B cell (primary cell): Measurements from ENCODE around the gene LSS. TPM values are rescaled to one million over a fixed set of nuclear protein-coding genes. Genes with fewer than 3 reads are reported as not detected.

Experiments
- ATAC-seq: fragments of 200-7000 bp; cut with Tn5 transposase; one replicate; pipeline ENCODE4 v1.10.0; 2021; ENCODE audit warnings: low read depth, mild to moderate bottlenecking, moderate number of reproducible peaks, moderate library complexity
- CTCF ChIA-PET: fragments of 350-600 bp; sonication (Branson Sonifier 250); formaldehyde crosslinking; loops from one replicate; lab custom pipeline; 2021; ENCODE audit warnings: antibody characterized with exemption, inconsistent platforms; lab: Charles Lee
- POLR2A ChIA-PET: fragments of 350-600 bp; sonication (Branson Sonifier 250); formaldehyde crosslinking; loops from one replicate; lab custom pipeline; 2021; ENCODE audit warnings: antibody characterized with exemption; lab: Charles Lee
- DNase-seq: peaks from one replicate; pipeline ENCODE4 v3.0.0; 2013
- H2AFZ ChIP-seq: 2 replicates; pipeline ENCODE4 v1.6.1; 2012; ENCODE audit warnings: mild to moderate bottlenecking, low read depth, low read length; ENCODE audit not compliant: insufficient read depth, poor library complexity, severe bottlenecking
- H3K27ac ChIP-seq, 2 donors: 1 replicate in 1 of 2; 2 replicates in 1 of 2; pipeline ENCODE4 v1.5.1; 2012 to 2013; ENCODE audit warnings: low read length in 2 of 2, mild to moderate bottlenecking in 2 of 2, moderate library complexity in 1 of 2
- H3K27me3 ChIP-seq, 4 experiments: fragments of 200-600 bp in 1 of 4; sonication (generic) in 1 of 4; replicated peaks in 1 of 4; 1 replicate in 2 of 4; 2 replicates in 2 of 4; pipeline versions ENCODE4 v1.6.1 to v1.7.0; 2013 to 2016; ENCODE audit warnings: low read length in 3 of 4, mild to moderate bottlenecking in 2 of 4, mixed read lengths in 1 of 4, moderate library complexity in 1 of 4; ENCODE audit not compliant: insufficient read depth in 4 of 4, control insufficient read depth in 3 of 4; ENCODE audit errors: control extremely low read depth in 1 of 4
- H3K36me3 ChIP-seq, 2 experiments: replicated peaks in 1 of 2; 1 replicate in 1 of 2; 2 replicates in 1 of 2; pipeline versions ENCODE4 v1.6.1 to v1.7.1; 2013; ENCODE audit warnings: low read length in 1 of 2; ENCODE audit not compliant: insufficient read depth in 2 of 2, control insufficient read depth in 1 of 2; ENCODE audit errors: control extremely low read depth in 1 of 2, extremely low read depth in 1 of 2
- H3K4me1 ChIP-seq, 2 donors: fragments of 200-600 bp in 1 of 2; sonication (generic) in 1 of 2; 1 replicate in 1 of 2; 2 replicates in 1 of 2; pipeline versions ENCODE4 v1.5.1 to v1.6.1; 2013 to 2017; ENCODE audit warnings: low read length in 2 of 2; ENCODE audit not compliant: control insufficient read depth in 2 of 2, insufficient read depth in 2 of 2
- H3K4me2 ChIP-seq: replicated peaks from 2 replicates; pipeline ENCODE3; 2012; ENCODE audit warnings: mild to moderate bottlenecking, low read depth, low read length; ENCODE audit not compliant: poor library complexity, severe bottlenecking
- H3K4me3 ChIP-seq, 5 experiments: fragments of 200-600 bp in 1 of 5; sonication (generic) in 1 of 5; 1 replicate in 3 of 5; 2 replicates in 2 of 5; pipeline versions ENCODE4 v1.5.1 to v1.7.0; 2011 to 2016; ENCODE audit warnings: low read length in 4 of 5, mild to moderate bottlenecking in 4 of 5, low read depth in 2 of 5, control low read depth in 1 of 5, moderate library complexity in 1 of 5; ENCODE audit not compliant: insufficient read depth in 1 of 5; ENCODE audit errors: control extremely low read depth in 1 of 5, extremely low read depth in 1 of 5
- H3K79me2 ChIP-seq: fragments of 200-600 bp; sonication (generic); one replicate; pipeline ENCODE4 v1.6.0; 2016; ENCODE audit warnings: low read length; ENCODE audit not compliant: control insufficient read depth, insufficient read depth
- H3K9ac ChIP-seq: fragments of 200-600 bp; sonication (generic); 2 replicates; pipeline ENCODE4 v1.6.1; 2017; ENCODE audit warnings: mild to moderate bottlenecking, low read length, moderate library complexity
- H3K9me3 ChIP-seq, 3 donors: one replicate each; pipeline versions ENCODE4 v1.6.1 to v1.7.1; 2013; ENCODE audit warnings: low read length in 2 of 3; ENCODE audit not compliant: control insufficient read depth in 2 of 3, insufficient read depth in 1 of 3; ENCODE audit errors: control extremely low read depth in 1 of 3
- H4K20me1 ChIP-seq: 2 replicates; pipeline ENCODE4 v1.6.0; 2012; ENCODE audit warnings: mild to moderate bottlenecking, low read length; ENCODE audit not compliant: insufficient read depth, control insufficient read depth, poor library complexity, severe bottlenecking
- H3K27ac Mint-ChIP-seq: one replicate; pipeline ENCODE4 v1.8.0; 2021; ENCODE audit warnings: mixed read lengths
- H3K27me3 Mint-ChIP-seq: one replicate; pipeline ENCODE4 v1.8.0; 2021; ENCODE audit warnings: mixed read lengths
- H3K4me1 Mint-ChIP-seq: one replicate; pipeline ENCODE4 v1.8.0; 2021; ENCODE audit warnings: mixed read lengths
- H3K4me3 Mint-ChIP-seq: one replicate; pipeline ENCODE4 v1.8.0; 2021; ENCODE audit warnings: mixed read lengths
- H3K9me3 Mint-ChIP-seq: one replicate; pipeline ENCODE4 v1.8.0; 2022; ENCODE audit warnings: mixed read lengths; ENCODE audit not compliant: insufficient read depth
- EZH2 ChIP-seq: IDR thresholded peaks from 2 replicates; pipeline ENCODE4 v1.6.1; 2012; ENCODE audit warnings: borderline replicate concordance, low read depth, mild to moderate bottlenecking, moderate library complexity, low read length; ENCODE audit not compliant: insufficient read depth, poor library complexity, severe bottlenecking
- WGBS: methylation state at CpG from one replicate; pipeline ENCODE4 v1.1.5; 2013; ENCODE audit warnings: missing lambda C conversion rate; ENCODE audit not compliant: insufficient coverage; 5-methylcytosine and 5-hydroxymethylcytosine counted together
- intact Hi-C: fragments of 100-400 bp; cut with micrococcal nuclease; formaldehyde crosslinking; loops from one replicate; pipeline ENCODE4 v1.10.0; 2022
- polyA plus RNA-seq: library from polyadenylated mRNA; depleted of rRNA; stranded (reverse); fragments of >200 nt; gene quantifications from 2 replicates; pipeline ENCODE4 v1.2.3, GENCODE V29; 2012
- total RNA-seq, 2 donors: library from RNA; stranded (reverse); fragments of 120-200 nt in 1 of 2; gene quantifications; 1 replicate in 1 of 2; 2 replicates in 1 of 2; pipeline versions ENCODE4 v1.2.3 to v1.2.4, GENCODE V29; 2013 to 2022
- TF ChIP-seq, protein P1 (sequence below): fragments of 200-600 bp; IDR thresholded peaks from one replicate; pipeline ENCODE4 v1.8.0; 2022; ENCODE audit warnings: antibody characterized with exemption, mild to moderate bottlenecking

The LSS gene
- total and polyA plus RNA-seq, 2 donors (not counting 1 experiment from before 2014, with no cell fraction given), result 30.2 to 58.1 TPM

DNA sequence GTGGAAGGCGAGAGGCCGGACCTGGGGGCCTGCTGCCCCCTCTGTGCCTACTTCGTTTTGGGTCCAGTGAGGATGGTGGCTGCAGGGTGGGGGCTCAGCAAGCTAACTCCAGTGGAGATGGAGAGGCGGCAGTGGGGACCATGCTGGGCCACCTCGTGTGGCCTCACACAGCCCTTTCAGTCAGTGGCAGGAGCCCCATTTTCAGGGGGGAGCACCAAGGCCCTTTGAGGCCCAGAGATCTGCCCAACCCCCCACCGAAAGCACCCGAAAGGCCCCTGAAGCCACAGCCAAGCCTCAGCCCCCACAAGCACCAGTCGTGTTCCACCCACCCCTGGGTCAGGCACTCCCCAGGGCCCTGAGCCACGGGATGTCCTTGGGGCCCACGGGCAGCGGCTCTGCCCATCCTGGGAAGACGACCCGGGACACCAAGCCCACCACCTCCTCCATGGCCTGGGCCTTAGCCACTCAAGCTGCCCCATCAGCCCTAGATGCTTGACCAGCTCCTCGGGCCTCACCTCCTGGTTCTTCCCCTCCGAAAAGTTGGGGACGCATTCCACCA is 73.5 kb downstream of the LSS start:
- no peaks in the 10 kb centered on the region for H3K4me1 Mint-ChIP-seq
- DNase-seq (no peak), ATAC-seq (no peak)
- H3K9me3 Mint-ChIP-seq, result no peaks in the 10 kb centered on the region
- no peak overlapping the region for H3K27ac ChIP-seq
- no peak overlapping the region for H3K4me3 Mint-ChIP-seq
- H3K27me3 Mint-ChIP-seq, result no peaks in the 10 kb centered on the region
- H3K36me3 ChIP-seq, result no peaks in the 10 kb centered on the region
- no peaks in the 10 kb centered on the region for H3K79me2 ChIP-seq
- no peak overlapping the region for H3K4me2 ChIP-seq
- H3K9me3 ChIP-seq, result no peaks in the 10 kb centered on the region
- no peak overlapping the region for H2AFZ ChIP-seq
- WGBS, result 93% methylated on average over 16 of the region's 16 CpGs
- H3K4me1 ChIP-seq, result peaks cover 0 to 5% of the 10 kb centered on the region in 2 donors
- no peaks in the 10 kb centered on the region for H4K20me1 ChIP-seq
- intact Hi-C loops, result no loop called here
- no peak overlapping the region for H3K27ac Mint-ChIP-seq
- H3K27me3 ChIP-seq, result no peaks in the 10 kb centered on the region
- ChIA-PET POLR2A (interaction anchor here (0.5 kb wide), 1 partner anchor 1224 kb away, joined by 4 read pairs; no protein-coding TSS in a partner anchor), CTCF (interaction anchor here (2.9 kb wide), 1 partner anchor 12 kb away, joined by 12 read pairs; no protein-coding TSS in a partner anchor)
- H3K9ac ChIP-seq, result no peak overlapping the region
- no peak overlapping the region for H3K4me3 ChIP-seq
- TF ChIP-seq EZH2, result no peak
- TF ChIP-seq, protein P1, sequence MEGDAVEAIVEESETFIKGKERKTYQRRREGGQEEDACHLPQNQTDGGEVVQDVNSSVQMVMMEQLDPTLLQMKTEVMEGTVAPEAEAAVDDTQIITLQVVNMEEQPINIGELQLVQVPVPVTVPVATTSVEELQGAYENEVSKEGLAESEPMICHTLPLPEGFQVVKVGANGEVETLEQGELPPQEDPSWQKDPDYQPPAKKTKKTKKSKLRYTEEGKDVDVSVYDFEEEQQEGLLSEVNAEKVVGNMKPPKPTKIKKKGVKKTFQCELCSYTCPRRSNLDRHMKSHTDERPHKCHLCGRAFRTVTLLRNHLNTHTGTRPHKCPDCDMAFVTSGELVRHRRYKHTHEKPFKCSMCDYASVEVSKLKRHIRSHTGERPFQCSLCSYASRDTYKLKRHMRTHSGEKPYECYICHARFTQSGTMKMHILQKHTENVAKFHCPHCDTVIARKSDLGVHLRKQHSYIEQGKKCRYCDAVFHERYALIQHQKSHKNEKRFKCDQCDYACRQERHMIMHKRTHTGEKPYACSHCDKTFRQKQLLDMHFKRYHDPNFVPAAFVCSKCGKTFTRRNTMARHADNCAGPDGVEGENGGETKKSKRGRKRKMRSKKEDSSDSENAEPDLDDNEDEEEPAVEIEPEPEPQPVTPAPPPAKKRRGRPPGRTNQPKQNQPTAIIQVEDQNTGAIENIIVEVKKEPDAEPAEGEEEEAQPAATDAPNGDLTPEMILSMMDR, result no peak

DNA sequence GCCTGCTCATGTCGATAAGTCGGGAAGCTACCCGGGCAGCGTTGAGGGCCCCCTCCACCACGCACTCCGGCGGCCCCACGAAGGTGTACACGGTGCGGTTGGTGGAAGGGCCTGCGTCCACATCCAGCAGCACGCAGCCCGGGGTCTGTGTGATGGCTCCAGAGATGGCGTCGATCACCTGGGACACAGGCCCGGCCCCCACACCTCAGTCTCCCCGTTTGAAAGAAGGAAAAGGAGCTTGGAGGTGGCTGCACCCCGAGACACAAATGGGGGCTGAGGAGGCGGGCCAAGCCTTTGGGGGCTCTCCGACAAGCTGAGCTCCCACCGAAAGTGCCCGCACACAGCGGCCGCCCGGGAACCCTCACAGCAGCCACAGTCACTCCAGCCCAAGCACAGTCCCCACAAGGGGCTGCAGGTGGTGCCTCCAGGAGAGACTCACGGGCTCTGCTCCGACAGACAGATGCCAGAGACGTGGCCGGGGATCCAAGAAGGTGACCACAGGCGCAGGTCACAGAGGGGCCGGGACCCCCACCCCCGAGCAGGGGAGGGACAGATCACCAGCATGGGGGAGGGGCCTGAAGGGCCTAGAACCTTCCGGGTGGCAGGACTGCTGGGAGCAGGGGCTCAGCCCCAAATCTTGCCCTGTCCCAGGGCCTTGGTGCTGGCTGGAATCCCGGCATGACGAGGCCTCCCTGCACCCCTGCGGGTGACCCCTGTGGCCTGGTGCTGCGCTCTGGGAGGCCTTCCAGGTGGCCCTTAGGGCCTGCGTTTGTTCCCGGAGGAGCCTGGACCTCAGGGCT is 74.2 kb downstream of the LSS start:
- no peak for ATAC-seq
- intact Hi-C loops, result no loop called here
- H3K9me3 Mint-ChIP-seq, result no peaks in the 10 kb centered on the region
- ChIA-PET CTCF (interaction anchor here (2.9 kb wide), 1 partner anchor 11 kb away, joined by 12 read pairs; no protein-coding TSS in a partner anchor), POLR2A (interaction anchor here (0.5 kb wide), 1 partner anchor 1223 kb away, joined by 4 read pairs; no protein-coding TSS in a partner anchor)
- Histone ChIP-seq H4K20me1 (no peaks in the 10 kb centered on the region), H3K36me3 (no peaks in the 10 kb centered on the region), H2AFZ (no peak overlapping the region), H3K4me1 (peaks cover 0 to 5% of the 10 kb centered on the region in 2 donors), H3K4me2 (no peak overlapping the region), H3K4me3 (no peak overlapping the region), H3K27me3 (no peaks in the 10 kb centered on the region), H3K9me3 (no peaks in the 10 kb centered on the region), H3K79me2 (no peaks in the 10 kb centered on the region), H3K27ac (no peak overlapping the region), H3K9ac (no peak overlapping the region)
- no peak for DNase-seq
- no peak overlapping the region for H3K4me3 Mint-ChIP-seq
- WGBS, result 93% methylated on average over 39 of the region's 39 CpGs
- TF ChIP-seq EZH2, result no peak
- TF ChIP-seq, protein P1, result no peak
- no peaks in the 10 kb centered on the region for H3K4me1 Mint-ChIP-seq
- no peak overlapping the region for H3K27ac Mint-ChIP-seq
- no peaks in the 10 kb centered on the region for H3K27me3 Mint-ChIP-seq
